ENCODE measurements around the gene CSPG4.
A peak's percentile ranks its signal among the peaks of the same experiment; 100 is the strongest.
"Not testable (repeated sequence)": the region's sequence is repeated elsewhere in the genome, so short reads cannot be mapped to it uniquely, and the experiment has no call there.

Gene CSPG4

DNA sequence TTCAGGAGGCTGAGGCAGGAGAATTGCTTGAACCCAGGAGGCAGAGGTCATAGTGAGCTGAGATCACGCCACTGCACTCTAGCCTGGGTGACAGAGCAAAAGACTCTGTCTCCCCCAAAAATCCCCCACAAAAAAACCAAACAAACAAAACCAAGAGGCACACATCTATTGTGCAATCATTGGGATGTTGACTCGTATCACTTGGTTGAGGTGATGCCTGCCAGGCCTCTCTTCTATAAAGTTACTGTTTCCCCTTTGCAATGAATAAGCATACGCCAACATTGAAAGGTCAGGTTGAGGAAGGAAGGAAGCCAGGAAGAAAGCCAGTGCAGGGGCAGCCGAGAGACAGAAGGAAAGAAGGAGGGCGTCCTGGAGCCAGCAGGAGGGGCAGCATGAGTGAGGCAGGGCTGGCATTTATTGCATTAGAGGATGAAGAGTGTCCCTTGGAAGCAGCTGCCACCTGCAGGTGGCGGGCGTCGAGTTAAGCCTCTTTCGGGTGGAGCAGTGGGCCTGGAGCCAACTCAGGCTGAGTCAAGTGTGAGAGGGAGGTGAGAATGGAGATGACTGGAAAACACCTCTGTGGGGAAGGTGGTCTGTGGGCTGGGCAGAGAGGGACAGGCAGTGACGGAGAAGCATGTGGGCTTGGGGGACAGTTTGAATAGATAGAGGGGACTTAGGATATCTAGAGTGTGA lies 8.3 kb upstream of the CSPG4 start:
- Histone ChIP-seq H3K4me1 (ENCODE audit: control insufficient read depth in 1 of 2, insufficient read depth in 2 of 2, low read length in 2 of 2) (peaks cover 12 to 46% of the 10 kb centered on the region in 2 donors), H3K9me3 (ENCODE audit: control insufficient read depth in 1 of 2, low read length in 2 of 2) (no peaks in the 10 kb centered on the region), H3K27ac (ENCODE audit: low read length) (no peak overlapping the region), H3K4me3 (ENCODE audit: low read depth in 1 of 2, low read length in 2 of 2) (no peak overlapping the region), H3K27me3 (ENCODE audit: low read depth, low read length) (no peaks in the 10 kb centered on the region), H3K36me3 (ENCODE audit: control insufficient read depth in 1 of 2, insufficient read depth in 2 of 2, low read length in 2 of 2) (no peaks in the 10 kb centered on the region)

DNA sequence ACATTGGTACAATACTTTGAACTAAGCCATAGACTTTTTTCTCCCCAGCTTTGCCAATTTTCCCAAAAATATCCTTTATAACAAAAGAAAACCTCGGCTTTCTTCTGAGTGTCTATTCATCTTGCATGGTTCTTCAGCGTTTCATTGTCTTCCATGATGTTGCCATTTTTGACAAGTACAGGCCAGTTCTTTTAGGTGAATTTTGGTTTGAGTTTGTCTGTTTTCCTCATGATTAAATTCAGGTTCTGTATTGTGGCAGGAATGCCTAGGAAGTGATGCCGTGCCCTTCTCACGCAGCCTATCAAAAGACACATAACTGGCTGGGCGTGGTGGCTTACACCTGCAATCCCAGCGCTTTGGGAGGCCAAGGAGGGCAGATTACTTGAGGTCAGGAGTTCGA lies 7.6 kb upstream of the CSPG4 start:
- H3K36me3 ChIP-seq (ENCODE audit: control insufficient read depth in 1 of 2, insufficient read depth in 2 of 2, low read length in 2 of 2), result no peaks in the 10 kb centered on the region
- no peak overlapping the region for H3K4me3 ChIP-seq (ENCODE audit: low read depth in 1 of 2, low read length in 2 of 2)
- H3K9me3 ChIP-seq (ENCODE audit: control insufficient read depth in 1 of 2, low read length in 2 of 2), result no peaks in the 10 kb centered on the region
- peaks cover 12 to 45% of the 10 kb centered on the region in 2 donors for H3K4me1 ChIP-seq (ENCODE audit: control insufficient read depth in 1 of 2, insufficient read depth in 2 of 2, low read length in 2 of 2)
- no peaks in the 10 kb centered on the region for H3K27me3 ChIP-seq (ENCODE audit: low read depth, low read length)
- no peak overlapping the region for H3K27ac ChIP-seq (ENCODE audit: low read length)

DNA sequence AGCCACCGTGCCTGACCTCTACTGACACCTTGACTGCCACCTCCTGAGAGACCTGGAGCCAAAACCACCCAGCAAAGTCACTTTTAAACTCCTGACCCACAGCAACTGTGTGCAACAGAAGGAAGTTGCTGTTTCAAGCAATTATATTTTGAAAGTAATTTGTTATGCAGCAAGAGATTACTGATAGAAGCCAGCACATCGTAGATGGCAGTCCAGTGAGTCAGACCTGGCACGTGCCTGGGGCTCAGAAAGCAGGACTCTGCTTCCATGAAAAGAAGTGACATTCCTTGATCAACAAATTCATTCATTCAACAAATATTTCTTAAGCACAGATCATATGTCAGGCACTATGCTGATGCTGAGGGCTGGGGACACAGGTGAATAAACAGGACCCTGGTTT lies 5.7 kb upstream of the CSPG4 start:
- H3K4me1 ChIP-seq (ENCODE audit: control insufficient read depth in 1 of 2, insufficient read depth in 2 of 2, low read length in 2 of 2), result peaks cover 6 to 39% of the 10 kb centered on the region in 2 donors
- H3K27me3 ChIP-seq (ENCODE audit: low read depth, low read length), result peaks cover 7% of the 10 kb centered on the region
- H3K36me3 ChIP-seq (ENCODE audit: control insufficient read depth in 1 of 2, insufficient read depth in 2 of 2, low read length in 2 of 2), result no peaks in the 10 kb centered on the region
- no peak overlapping the region for H3K4me3 ChIP-seq (ENCODE audit: low read depth in 1 of 2, low read length in 2 of 2)
- peak overlapping the region; percentile 41 for H3K27ac ChIP-seq (ENCODE audit: low read length)
- H3K9me3 ChIP-seq (ENCODE audit: control insufficient read depth in 1 of 2, low read length in 2 of 2), result no peaks in the 10 kb centered on the region

DNA sequence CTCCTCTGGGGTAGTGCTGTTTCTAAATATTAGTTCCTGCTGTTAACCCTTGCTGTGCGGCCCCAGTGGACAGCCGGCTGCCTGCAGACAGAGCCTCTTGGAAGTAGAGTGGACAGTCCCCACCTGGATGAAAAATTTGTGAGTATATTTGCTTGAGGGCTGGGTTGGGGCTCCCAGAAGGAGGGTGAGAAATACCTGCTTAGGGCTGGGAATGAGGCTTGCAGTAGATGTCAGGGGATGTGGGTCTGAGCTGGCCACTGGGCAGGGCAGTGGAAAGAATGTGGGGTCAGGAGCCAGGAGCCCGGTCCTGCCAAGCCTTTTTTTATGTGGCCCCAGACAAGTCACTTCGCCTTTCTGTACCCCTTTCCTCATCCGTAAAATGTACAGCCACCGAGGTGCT lies 4.4 kb upstream of the CSPG4 start:
- not testable (repeated sequence) for H3K27ac ChIP-seq (ENCODE audit: low read length)
- H3K4me1 ChIP-seq (ENCODE audit: control insufficient read depth in 1 of 2, insufficient read depth in 2 of 2, low read length in 2 of 2), result peaks cover 8 to 36% of the 10 kb centered on the region in 2 donors

DNA sequence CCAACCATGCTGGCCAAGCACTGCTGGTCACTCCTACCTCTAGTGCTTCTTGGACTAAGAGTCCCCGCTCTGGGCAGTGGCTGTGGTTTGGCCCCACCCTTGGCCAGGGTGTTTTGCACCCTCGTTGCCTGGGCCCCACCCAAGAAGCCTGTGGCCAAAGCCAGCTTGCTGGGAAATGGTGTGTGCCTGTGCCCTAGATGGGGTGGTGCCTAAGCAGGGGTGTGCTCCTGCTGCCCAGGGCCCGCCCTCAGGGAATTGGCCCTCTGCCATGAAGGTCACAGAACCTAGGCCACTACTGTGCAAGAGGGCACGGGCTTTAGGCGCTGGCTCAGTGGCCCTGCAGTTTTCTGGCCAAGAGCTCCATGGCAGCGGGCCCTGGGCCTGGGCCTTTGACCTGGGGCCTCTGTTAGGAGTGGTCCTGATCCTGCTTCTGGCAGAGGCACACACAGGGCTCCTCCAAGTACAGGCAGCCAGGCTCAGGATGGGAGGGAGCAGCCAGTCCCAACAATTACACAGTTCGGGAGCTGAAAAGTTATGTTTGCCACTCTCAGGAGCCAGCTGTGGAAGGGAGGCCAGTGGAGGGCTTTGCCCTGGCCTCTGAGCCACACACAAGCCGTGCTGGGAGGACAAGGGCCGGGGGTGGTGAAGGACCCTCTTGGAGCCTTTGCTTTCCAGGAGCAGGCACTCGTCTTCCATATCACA lies 3.8 kb upstream of the CSPG4 start:
- H3K9me3 ChIP-seq (ENCODE audit: control insufficient read depth in 1 of 2, low read length in 2 of 2); H3K27ac ChIP-seq (ENCODE audit: low read length); H3K36me3 ChIP-seq (ENCODE audit: control insufficient read depth in 1 of 2, insufficient read depth in 2 of 2, low read length in 2 of 2); H3K27me3 ChIP-seq (ENCODE audit: low read depth, low read length); H3K4me3 ChIP-seq (ENCODE audit: low read depth in 1 of 2, low read length in 2 of 2): not testable (repeated sequence)
- peaks cover 8 to 35% of the 10 kb centered on the region in 2 donors for H3K4me1 ChIP-seq (ENCODE audit: control insufficient read depth in 1 of 2, insufficient read depth in 2 of 2, low read length in 2 of 2)

More for the DNA sequence above, 4.4 kb upstream of the CSPG4 start:
- H3K9me3 ChIP-seq (ENCODE audit: control insufficient read depth in 1 of 2, low read length in 2 of 2); H3K4me3 ChIP-seq (ENCODE audit: low read depth in 1 of 2, low read length in 2 of 2); H3K27me3 ChIP-seq (ENCODE audit: low read depth, low read length); H3K36me3 ChIP-seq (ENCODE audit: control insufficient read depth in 1 of 2, insufficient read depth in 2 of 2, low read length in 2 of 2): not testable (repeated sequence)

DNA sequence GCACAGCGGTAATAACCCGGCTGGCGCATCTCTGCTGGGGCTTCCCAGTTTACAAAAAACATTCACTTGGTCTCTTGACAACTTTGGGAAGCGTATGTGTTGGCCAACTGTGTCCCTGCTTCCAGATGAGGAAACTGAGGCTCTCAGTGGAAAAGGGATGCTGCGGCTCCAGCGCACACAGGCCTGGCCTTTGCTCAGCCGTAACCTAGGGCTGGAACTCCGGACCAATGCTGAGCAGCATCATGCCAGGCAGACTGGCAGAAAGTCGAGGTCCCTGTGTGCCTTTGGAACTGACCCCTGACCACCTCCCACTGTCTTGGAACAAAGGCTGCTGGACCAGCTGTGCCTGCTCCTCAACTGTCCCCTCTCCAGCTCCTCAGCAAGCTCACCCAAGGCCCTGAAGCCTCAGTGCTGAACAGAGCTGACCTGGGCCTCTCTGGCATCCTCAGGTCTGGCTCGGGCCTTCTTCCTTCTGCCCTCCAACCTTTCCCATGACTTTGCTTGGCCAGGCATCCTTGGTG lies 2.7 kb upstream of the CSPG4 start:
- H3K27me3 ChIP-seq (ENCODE audit: low read depth, low read length); H3K9me3 ChIP-seq (ENCODE audit: control insufficient read depth in 1 of 2, low read length in 2 of 2); H3K36me3 ChIP-seq (ENCODE audit: control insufficient read depth in 1 of 2, insufficient read depth in 2 of 2, low read length in 2 of 2); H3K4me3 ChIP-seq (ENCODE audit: low read depth in 1 of 2, low read length in 2 of 2); H3K27ac ChIP-seq (ENCODE audit: low read length): not testable (repeated sequence)
- peaks cover 8 to 26% of the 10 kb centered on the region in 2 donors for H3K4me1 ChIP-seq (ENCODE audit: control insufficient read depth in 1 of 2, insufficient read depth in 2 of 2, low read length in 2 of 2)

DNA sequence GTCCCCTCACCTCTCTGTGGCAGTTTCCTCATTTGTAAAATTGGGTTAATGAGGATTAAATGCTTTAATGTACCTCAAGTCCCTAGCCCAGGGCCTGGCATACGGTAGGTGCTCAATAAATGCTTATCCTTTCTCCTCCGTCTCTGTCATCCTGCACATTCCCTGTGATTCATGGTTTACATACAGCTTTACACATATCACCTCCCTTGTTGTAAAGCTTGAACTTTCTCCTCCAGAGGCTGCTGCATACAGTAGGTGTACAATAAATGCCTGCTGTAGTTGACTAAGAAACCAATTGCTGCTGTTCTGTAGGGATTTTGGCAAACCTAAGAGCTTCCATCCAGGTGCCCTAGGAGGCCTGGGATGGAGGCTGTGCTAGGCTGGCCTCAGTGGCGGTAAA lies 1.5 kb upstream of the CSPG4 start:
- peaks cover 10% of the 10 kb centered on the region for H3K27me3 ChIP-seq (ENCODE audit: low read depth, low read length)
- H3K4me3 ChIP-seq (ENCODE audit: low read depth in 1 of 2, low read length in 2 of 2), result no peak overlapping the region
- H3K36me3 ChIP-seq (ENCODE audit: control insufficient read depth in 1 of 2, insufficient read depth in 2 of 2, low read length in 2 of 2), result no peaks in the 10 kb centered on the region
- H3K4me1 ChIP-seq (ENCODE audit: control insufficient read depth in 1 of 2, insufficient read depth in 2 of 2, low read length in 2 of 2), result peaks cover 8 to 27% of the 10 kb centered on the region in 2 donors
- no peak overlapping the region for H3K27ac ChIP-seq (ENCODE audit: low read length)
- H3K9me3 ChIP-seq (ENCODE audit: control insufficient read depth in 1 of 2, low read length in 2 of 2), result no peaks in the 10 kb centered on the region

DNA sequence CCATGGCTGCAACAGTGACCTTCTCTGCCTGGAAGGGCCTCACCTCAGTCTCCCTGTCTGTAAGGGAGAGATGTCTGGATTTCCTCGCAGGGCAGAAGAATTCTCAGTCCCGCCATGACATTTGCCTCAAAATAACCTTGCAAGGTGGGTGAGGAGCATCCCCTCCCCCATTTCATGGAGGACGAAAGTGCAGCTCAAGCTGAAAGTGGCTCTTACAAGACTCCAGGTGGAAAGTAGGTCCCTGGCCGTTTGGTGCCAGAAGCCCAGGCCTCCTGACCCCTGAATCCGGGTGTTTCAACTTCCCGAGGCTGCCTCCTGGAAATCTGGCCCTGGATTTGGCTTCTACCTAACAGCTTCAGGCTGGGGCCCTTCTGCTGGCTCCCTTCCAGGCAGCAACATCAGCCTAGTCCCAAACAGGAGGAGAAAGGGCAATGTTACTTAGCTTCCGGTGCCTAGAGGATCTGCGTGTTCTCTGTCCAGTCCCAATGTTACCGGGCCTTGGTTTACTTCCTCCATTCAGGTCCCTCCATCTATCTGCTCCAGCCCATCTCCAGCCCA lies 769 bp upstream of the CSPG4 start:
- Histone ChIP-seq H3K27me3 (ENCODE audit: low read depth, low read length) (peaks cover 10% of the 10 kb centered on the region), H3K27ac (ENCODE audit: low read length) (peak overlapping the region; percentile 74), H3K9me3 (ENCODE audit: control insufficient read depth in 1 of 2, low read length in 2 of 2) (no peaks in the 10 kb centered on the region), H3K4me1 (ENCODE audit: control insufficient read depth in 1 of 2, insufficient read depth in 2 of 2, low read length in 2 of 2) (peaks cover 8 to 33% of the 10 kb centered on the region in 2 donors), H3K36me3 (ENCODE audit: control insufficient read depth in 1 of 2, insufficient read depth in 2 of 2, low read length in 2 of 2) (no peaks in the 10 kb centered on the region), H3K4me3 (ENCODE audit: low read depth in 1 of 2, low read length in 2 of 2) (peak overlapping the region; percentile 27 to 63)

DNA sequence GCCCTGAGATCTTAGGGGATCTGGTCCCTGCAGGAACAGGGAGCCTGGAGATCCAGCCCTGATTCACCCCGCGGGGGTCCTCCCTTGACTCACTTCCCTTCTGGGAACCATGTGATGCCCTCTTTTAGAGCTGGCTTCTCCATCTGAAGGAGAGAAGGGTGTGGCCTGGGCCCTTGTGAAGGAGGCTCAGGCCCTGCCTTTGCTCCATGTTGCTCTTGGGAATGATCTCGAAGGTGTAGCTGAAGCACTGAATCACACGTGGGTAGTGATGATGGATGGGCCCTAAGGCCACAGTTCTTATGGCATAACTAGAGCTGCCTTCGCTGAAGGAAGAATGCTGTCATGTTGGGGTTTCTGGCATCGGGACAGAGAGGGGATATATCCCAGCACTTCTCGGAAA lies 1.2 kb downstream of the CSPG4 start:
- H3K4me1 ChIP-seq (ENCODE audit: control insufficient read depth in 1 of 2, insufficient read depth in 2 of 2, low read length in 2 of 2), result peaks cover 8 to 32% of the 10 kb centered on the region in 2 donors
- not testable (repeated sequence) for H3K27me3 ChIP-seq (ENCODE audit: low read depth, low read length); H3K9me3 ChIP-seq (ENCODE audit: control insufficient read depth in 1 of 2, low read length in 2 of 2); H3K36me3 ChIP-seq (ENCODE audit: control insufficient read depth in 1 of 2, insufficient read depth in 2 of 2, low read length in 2 of 2); H3K27ac ChIP-seq (ENCODE audit: low read length)
- H3K4me3 ChIP-seq (ENCODE audit: low read depth in 1 of 2, low read length in 2 of 2), result peak overlapping the region in 1 of 2 donors; percentile 63

DNA sequence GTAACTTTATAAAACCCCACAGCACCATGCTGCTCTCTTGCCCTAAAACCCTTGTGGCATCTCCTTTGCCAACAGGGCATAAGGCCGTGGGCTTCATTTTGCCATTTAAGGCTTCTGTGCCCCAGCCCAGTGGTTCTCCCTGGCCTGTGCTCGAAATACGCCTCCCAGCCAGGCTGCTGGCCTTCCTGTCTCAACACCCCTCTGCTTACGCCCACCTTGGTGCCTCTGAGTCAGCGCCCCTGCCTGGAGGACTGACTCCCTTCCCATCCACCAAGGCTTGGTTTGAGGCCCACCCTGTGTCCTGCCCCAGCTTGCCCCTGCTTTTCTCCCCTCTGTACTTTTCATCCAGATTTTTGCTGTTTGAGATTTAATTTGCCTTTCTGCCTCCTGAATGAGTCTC lies 1.8 kb downstream of the CSPG4 start:
- not testable (repeated sequence) for H3K4me3 ChIP-seq (ENCODE audit: low read depth in 1 of 2, low read length in 2 of 2); H3K9me3 ChIP-seq (ENCODE audit: control insufficient read depth in 1 of 2, low read length in 2 of 2); H3K27ac ChIP-seq (ENCODE audit: low read length); H3K36me3 ChIP-seq (ENCODE audit: control insufficient read depth in 1 of 2, insufficient read depth in 2 of 2, low read length in 2 of 2); H3K27me3 ChIP-seq (ENCODE audit: low read depth, low read length)
- H3K4me1 ChIP-seq (ENCODE audit: control insufficient read depth in 1 of 2, insufficient read depth in 2 of 2, low read length in 2 of 2), result peaks cover 8 to 38% of the 10 kb centered on the region in 2 donors

DNA sequence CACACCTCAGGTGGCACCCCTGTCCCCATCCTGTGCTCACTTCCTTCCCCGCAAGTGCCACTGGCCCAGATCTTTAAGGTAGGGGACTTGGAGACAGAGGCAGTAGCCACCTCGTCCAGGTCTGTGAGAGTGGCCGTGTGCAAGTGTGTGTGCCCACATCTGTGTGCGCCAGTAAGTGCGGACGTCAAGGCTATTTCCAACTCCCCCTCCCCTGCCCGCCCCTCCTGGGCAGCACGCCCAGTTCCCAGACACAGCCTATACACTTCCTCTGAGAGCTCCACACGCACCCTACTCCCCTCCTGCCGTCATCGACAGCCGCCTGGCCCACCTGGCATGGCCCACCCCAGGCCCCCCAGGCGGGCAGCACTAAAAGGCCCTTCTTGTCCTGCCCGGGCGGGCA lies 3.2 kb downstream of the CSPG4 start:
- Histone ChIP-seq H3K4me1 (ENCODE audit: control insufficient read depth in 1 of 2, insufficient read depth in 2 of 2, low read length in 2 of 2) (peaks cover 8 to 53% of the 10 kb centered on the region in 2 donors), H3K27ac (ENCODE audit: low read length) (peak overlapping the region; percentile 65), H3K4me3 (ENCODE audit: low read depth in 1 of 2, low read length in 2 of 2) (peak overlapping the region in 1 of 2 donors; percentile 56)
- not testable (repeated sequence) for H3K9me3 ChIP-seq (ENCODE audit: control insufficient read depth in 1 of 2, low read length in 2 of 2); H3K36me3 ChIP-seq (ENCODE audit: control insufficient read depth in 1 of 2, insufficient read depth in 2 of 2, low read length in 2 of 2); H3K27me3 ChIP-seq (ENCODE audit: low read depth, low read length)
